ENCODE measurements around the gene ZNF205. TPM values are rescaled to one million over a fixed set of nuclear protein-coding genes. Genes with fewer than 3 reads are reported as not detected.

ZNF205 gene
- total RNA-seq, 1 experiment from 2014 or later, result not detected

DNA sequence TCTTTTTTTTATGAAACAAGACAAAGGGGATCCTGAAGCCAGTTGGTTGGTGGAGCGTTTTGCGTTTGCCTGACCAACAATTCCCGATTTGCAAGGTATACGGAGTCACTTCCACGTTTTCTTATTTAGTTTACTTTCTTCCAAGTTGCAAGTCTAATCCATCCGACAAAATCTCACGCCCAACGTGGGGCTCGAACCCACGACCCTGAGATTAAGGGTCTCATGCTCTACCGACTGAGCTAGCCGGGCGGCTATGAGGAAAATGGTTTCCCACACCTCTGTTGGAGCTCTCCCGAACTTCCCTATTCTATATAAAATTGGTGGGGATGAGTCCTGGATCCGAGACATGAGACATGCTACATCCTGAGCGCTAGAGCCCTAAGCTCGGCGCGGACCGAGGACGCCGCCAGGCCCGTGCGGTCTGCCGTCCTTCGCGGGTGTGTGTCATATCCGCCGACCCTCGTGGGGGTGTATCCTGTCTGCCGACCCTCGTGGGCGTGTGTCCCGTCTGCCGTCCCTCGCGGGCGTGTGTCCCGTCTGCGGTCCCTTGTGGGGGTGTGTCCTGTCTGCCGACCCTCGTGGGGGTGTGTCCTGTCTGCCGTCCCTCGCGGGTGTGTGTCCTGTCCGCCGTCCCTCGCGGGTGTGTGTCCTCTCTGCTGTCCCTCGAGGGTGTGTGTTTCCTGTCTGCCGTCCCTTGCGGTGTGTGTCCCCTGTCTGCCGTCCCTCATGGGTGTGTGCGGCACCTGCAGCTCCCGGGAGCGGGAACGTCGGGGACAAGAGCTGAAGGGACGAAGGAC, 45.0 kb downstream of the ZNF205 start:
- peaks cover 18% of the 10 kb centered on the region for H3K4me1 ChIP-seq (ENCODE audit: low read length)
- peak overlapping the region; percentile 73; the same call in 1 of the 2 replicates for H3K9ac ChIP-seq (ENCODE audit: low read length)
- peak; percentile 78 for DNase-seq
- H3K27ac ChIP-seq (ENCODE audit: low read length), result no peak overlapping the region
- H3K79me2 ChIP-seq (ENCODE audit: low read length), result no peaks in the 10 kb centered on the region
- H3K4me3 ChIP-seq (ENCODE audit: low read length), result peak overlapping the region; percentile 78
- H4K20me1 ChIP-seq (ENCODE audit: insufficient read depth, low read depth, low read length), result no peaks in the 10 kb centered on the region
- H3K9me3 ChIP-seq (ENCODE audit: low read length), result no peaks in the 10 kb centered on the region
- H3K27me3 ChIP-seq (ENCODE audit: low read length), result no peaks in the 10 kb centered on the region
- H3K4me2 ChIP-seq (ENCODE audit: low read depth, low read length, poor library complexity, severe bottlenecking), result peak overlapping the region; percentile 81
- no peaks in the 10 kb centered on the region for H3K36me3 ChIP-seq (ENCODE audit: insufficient read depth, low read length)
- H2AFZ ChIP-seq (ENCODE audit: low read length), result no peak overlapping the region
- H3K9me2 ChIP-seq (replicated peaks; ENCODE audit: insufficient read depth, low read length), result no peaks in the 10 kb centered on the region

GRCh38 chr16:3158026-3158509, 45.7 kb downstream of the ZNF205 start:
- no peak for DNase-seq

GRCh38 chr16:3158510-3159314, 46.3 kb downstream of the ZNF205 start:
- Histone ChIP-seq H3K4me1 (ENCODE audit: low read length) (peaks cover 16% of the 10 kb centered on the region), H3K9ac (ENCODE audit: low read length) (peak overlapping the region; percentile 73), H3K9me3 (ENCODE audit: low read length) (no peaks in the 10 kb centered on the region), H4K20me1 (ENCODE audit: insufficient read depth, low read depth, low read length) (no peaks in the 10 kb centered on the region), H3K9me2 (replicated peaks; ENCODE audit: insufficient read depth, low read length) (no peaks in the 10 kb centered on the region), H3K4me3 (ENCODE audit: low read length) (peak overlapping the region; percentile 78), H3K4me2 (ENCODE audit: low read depth, low read length, poor library complexity, severe bottlenecking) (peak overlapping the region; percentile 81), H3K79me2 (ENCODE audit: low read length) (no peaks in the 10 kb centered on the region), H3K36me3 (ENCODE audit: insufficient read depth, low read length) (no peaks in the 10 kb centered on the region), H3K27me3 (ENCODE audit: low read length) (no peaks in the 10 kb centered on the region), H3K27ac (ENCODE audit: low read length) (no peak overlapping the region), H2AFZ (ENCODE audit: low read length) (peak overlapping the region; percentile 94)
- peak; percentile 91 for DNase-seq

More at GRCh38 chr16:3158026-3158509, 45.7 kb downstream of the ZNF205 start:
- no peaks in the 10 kb centered on the region for H3K9me3 ChIP-seq (ENCODE audit: low read length)
- peaks cover 16% of the 10 kb centered on the region for H3K4me1 ChIP-seq (ENCODE audit: low read length)
- peak overlapping the region; percentile 81 for H3K4me2 ChIP-seq (ENCODE audit: low read depth, low read length, poor library complexity, severe bottlenecking)
- peak overlapping the region; percentile 78 for H3K4me3 ChIP-seq (ENCODE audit: low read length)
- H3K79me2 ChIP-seq (ENCODE audit: low read length), result no peaks in the 10 kb centered on the region
- H4K20me1 ChIP-seq (ENCODE audit: insufficient read depth, low read depth, low read length), result no peaks in the 10 kb centered on the region
- peak overlapping the region; percentile 73 for H3K9ac ChIP-seq (ENCODE audit: low read length)
- peak overlapping the region; percentile 87; the same call in 1 of the 2 replicates for H2AFZ ChIP-seq (ENCODE audit: low read length)
- no peaks in the 10 kb centered on the region for H3K27me3 ChIP-seq (ENCODE audit: low read length)
- no peaks in the 10 kb centered on the region for H3K36me3 ChIP-seq (ENCODE audit: insufficient read depth, low read length)
- no peaks in the 10 kb centered on the region for H3K9me2 ChIP-seq (replicated peaks; ENCODE audit: insufficient read depth, low read length)
- no peak overlapping the region for H3K27ac ChIP-seq (ENCODE audit: low read length)

DNA sequence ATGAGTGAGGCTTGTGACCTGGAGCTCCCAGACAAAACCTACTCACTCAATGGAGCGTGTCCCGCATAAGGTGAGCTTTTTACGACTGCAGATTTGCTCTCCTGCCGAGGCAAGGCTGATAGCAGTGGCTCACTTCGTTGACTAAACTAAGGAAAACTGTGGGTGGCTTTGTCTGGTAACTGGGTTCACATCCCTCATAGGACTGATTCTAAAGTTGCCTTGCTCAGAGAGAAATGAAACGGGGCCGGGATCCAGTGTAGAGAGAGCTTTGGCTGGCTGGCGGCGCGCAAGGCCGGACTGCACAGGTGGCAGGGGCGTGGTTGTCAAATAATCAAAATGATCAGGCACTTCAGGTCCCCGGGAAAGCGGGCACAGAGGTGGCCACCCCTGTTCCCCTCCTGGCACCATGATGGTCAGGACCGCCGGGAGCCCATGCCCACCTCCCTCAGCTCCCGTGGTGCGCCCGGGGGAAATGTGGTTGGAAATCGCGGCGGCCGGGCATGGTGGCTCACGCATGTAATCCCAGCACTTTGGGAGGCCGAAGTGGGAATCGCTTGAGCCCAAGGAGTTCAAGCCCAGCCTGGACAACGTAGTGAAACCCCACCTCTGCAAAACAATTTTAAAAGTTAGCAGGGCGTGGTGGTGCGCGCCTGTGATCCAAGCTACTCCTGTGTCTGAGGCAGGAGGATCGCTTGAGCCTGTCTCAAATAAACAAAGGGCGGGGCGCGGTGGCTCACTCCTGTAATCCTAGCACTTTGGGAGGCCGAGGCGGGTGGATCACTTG, 49.0 kb downstream of the ZNF205 start:
- Histone ChIP-seq H3K9me2 (replicated peaks; ENCODE audit: insufficient read depth, low read length) (no peaks in the 10 kb centered on the region), H3K79me2 (ENCODE audit: low read length) (no peaks in the 10 kb centered on the region), H3K4me2 (ENCODE audit: low read depth, low read length, poor library complexity, severe bottlenecking) (no peak overlapping the region), H4K20me1 (ENCODE audit: insufficient read depth, low read depth, low read length) (no peaks in the 10 kb centered on the region), H3K9ac (ENCODE audit: low read length) (no peak overlapping the region), H3K36me3 (ENCODE audit: insufficient read depth, low read length) (no peaks in the 10 kb centered on the region), H2AFZ (ENCODE audit: low read length) (no peak overlapping the region), H3K27ac (ENCODE audit: low read length) (no peak overlapping the region), H3K27me3 (ENCODE audit: low read length) (no peaks in the 10 kb centered on the region), H3K9me3 (ENCODE audit: low read length) (no peaks in the 10 kb centered on the region), H3K4me1 (ENCODE audit: low read length) (peaks cover 19% of the 10 kb centered on the region), H3K4me3 (ENCODE audit: low read length) (no peak overlapping the region)
- DNase-seq, result no peak

DNA sequence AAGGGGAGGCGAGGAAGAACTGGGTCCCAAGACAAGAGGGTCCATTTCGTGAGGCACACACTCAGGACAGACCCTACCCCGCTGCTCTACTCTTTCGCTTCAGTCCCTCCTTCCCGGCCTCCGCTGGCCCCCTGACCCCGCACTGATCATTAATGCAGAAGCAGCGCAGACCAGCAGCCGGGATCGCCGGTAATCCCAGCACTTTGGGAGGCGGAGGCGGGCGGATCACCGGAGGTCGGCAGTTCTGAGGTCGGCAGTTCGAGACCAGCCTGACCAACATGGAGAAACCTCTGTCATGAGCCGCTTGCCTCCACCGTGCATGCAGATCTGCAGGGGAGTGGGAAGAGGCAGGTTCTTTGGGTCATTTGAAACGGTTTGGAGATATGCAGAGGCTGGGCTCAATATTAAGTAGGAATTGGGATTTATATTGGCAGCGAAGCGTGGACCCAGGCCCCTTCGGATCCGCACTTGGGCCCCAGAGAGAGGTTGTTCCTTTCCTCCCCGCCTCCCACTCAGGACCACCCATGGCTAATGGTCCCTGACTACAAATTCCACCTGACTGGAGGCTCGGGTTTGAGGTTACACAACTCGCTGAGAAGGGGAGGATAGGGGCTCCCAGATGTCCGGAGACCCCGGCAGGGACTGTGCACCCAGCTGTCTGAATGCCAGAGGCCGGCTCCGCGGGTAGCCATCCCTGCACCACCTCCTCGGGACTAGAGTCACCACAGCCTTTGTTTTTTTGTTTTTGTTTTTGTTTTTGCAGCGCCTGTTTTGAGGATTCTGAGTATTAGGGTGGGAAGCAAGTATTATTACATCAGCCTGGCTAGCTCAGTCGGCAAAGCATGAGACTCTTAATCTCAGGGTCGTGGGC, 52.0 kb downstream of the ZNF205 start:
- Histone ChIP-seq H3K9me2 (replicated peaks; ENCODE audit: insufficient read depth, low read length) (no peaks in the 10 kb centered on the region), H3K79me2 (ENCODE audit: low read length) (no peaks in the 10 kb centered on the region), H2AFZ (ENCODE audit: low read length) (no peak overlapping the region), H3K4me1 (ENCODE audit: low read length) (peaks cover 3% of the 10 kb centered on the region), H3K27me3 (ENCODE audit: low read length) (no peaks in the 10 kb centered on the region), H3K4me2 (ENCODE audit: low read depth, low read length, poor library complexity, severe bottlenecking) (no peak overlapping the region), H3K9me3 (ENCODE audit: low read length) (no peaks in the 10 kb centered on the region), H3K36me3 (ENCODE audit: insufficient read depth, low read length) (no peaks in the 10 kb centered on the region), H3K4me3 (ENCODE audit: low read length) (no peak overlapping the region), H3K9ac (ENCODE audit: low read length) (no peak overlapping the region), H4K20me1 (ENCODE audit: insufficient read depth, low read depth, low read length) (no peaks in the 10 kb centered on the region), H3K27ac (ENCODE audit: low read length) (no peak overlapping the region)
- DNase-seq, result no peak

DNA sequence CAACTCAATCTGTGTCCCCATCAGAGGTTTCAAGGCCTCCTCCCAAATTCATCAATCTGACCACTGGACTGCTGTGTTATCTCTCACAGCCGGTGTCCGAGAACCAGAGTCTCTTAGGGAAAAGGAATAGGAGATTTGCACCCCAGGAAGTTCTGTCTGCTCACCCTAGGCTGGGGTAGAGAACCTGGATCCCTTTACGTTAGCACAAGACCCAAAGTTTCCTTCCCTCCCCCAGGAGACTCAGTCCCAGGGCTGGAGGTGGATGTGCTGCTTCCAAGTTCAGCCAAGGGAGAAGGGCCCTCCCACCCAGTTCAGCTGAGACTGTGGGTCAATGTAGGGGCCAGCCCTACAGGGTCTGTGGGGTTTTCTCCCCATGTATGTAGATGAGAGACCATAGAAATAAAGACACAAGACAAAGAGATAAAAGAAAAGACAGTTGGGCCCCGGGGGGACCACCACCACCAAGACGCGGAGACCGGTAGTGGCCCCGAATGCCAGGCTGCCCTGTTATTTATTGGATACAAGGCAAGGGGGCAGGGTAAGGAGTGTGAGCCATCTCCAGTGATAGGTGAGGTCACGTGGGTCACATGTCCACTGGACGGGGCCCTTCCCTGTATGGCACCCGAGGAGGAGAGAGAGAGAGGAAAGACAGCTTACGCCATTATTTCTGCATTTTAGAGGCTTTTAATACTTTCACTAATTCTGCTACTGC, 52.9 kb downstream of the ZNF205 start:
- H3K9me3 ChIP-seq (ENCODE audit: low read length), result no peaks in the 10 kb centered on the region
- no peaks in the 10 kb centered on the region for H3K79me2 ChIP-seq (ENCODE audit: low read length)
- H3K27ac ChIP-seq (ENCODE audit: low read length), result no peak overlapping the region
- H3K4me1 ChIP-seq (ENCODE audit: low read length), result peaks cover 3% of the 10 kb centered on the region
- H3K9ac ChIP-seq (ENCODE audit: low read length), result peak overlapping the region; percentile 53; the same call in 1 of the 2 replicates
- peak overlapping the region; percentile 61 for H3K4me2 ChIP-seq (ENCODE audit: low read depth, low read length, poor library complexity, severe bottlenecking)
- H3K36me3 ChIP-seq (ENCODE audit: insufficient read depth, low read length), result no peaks in the 10 kb centered on the region
- H3K9me2 ChIP-seq (replicated peaks; ENCODE audit: insufficient read depth, low read length), result no peaks in the 10 kb centered on the region
- H3K27me3 ChIP-seq (ENCODE audit: low read length), result no peaks in the 10 kb centered on the region
- no peaks in the 10 kb centered on the region for H4K20me1 ChIP-seq (ENCODE audit: insufficient read depth, low read depth, low read length)
- H3K4me3 ChIP-seq (ENCODE audit: low read length), result peak overlapping the region; percentile 55
- H2AFZ ChIP-seq (ENCODE audit: low read length), result peak overlapping the region; percentile 90
- no peak for DNase-seq

- Histone ChIP-seq H3K9me2 (replicated peaks; ENCODE audit: insufficient read depth, low read length) (no peaks in the 10 kb centered on the region), H2AFZ (ENCODE audit: low read length) (no peak overlapping the region), H3K36me3 (ENCODE audit: insufficient read depth, low read length) (no peaks in the 10 kb centered on the region), H3K4me3 (ENCODE audit: low read length) (no peak overlapping the region), H3K4me1 (ENCODE audit: low read length) (peaks cover 7% of the 10 kb centered on the region), H3K79me2 (ENCODE audit: low read length) (no peaks in the 10 kb centered on the region), H3K4me2 (ENCODE audit: low read depth, low read length, poor library complexity, severe bottlenecking) (no peak overlapping the region), H3K27me3 (ENCODE audit: low read length) (no peaks in the 10 kb centered on the region), H3K27ac (ENCODE audit: low read length) (no peak overlapping the region), H3K9me3 (ENCODE audit: low read length) (no peaks in the 10 kb centered on the region), H4K20me1 (ENCODE audit: insufficient read depth, low read depth, low read length) (no peaks in the 10 kb centered on the region), H3K9ac (ENCODE audit: low read length) (no peak overlapping the region)
- no peak for DNase-seq
Observed at GRCh38 chr16:3166505-3166886, 54.1 kb downstream of the ZNF205 start.

Data from Karpas-422 (cell line).